Umbilical cord (tissue), 2 donors: ENCODE data around the gene HDAC1. TPM values are rescaled to one million over a fixed set of nuclear protein-coding genes. Genes with fewer than 3 reads are reported as not detected.
"Not testable (repeated sequence)": the region's sequence is repeated elsewhere in the genome, so short reads cannot be mapped to it uniquely, and the experiment has no call there.

Experiments used
- DNase-seq: peaks from one replicate; pipeline ENCODE4 v3.0.0-alpha.2; 2015; ENCODE audit warnings: low spot score
- total RNA-seq: library from RNA; depleted of rRNA; stranded (reverse); fragments of >200 nt; gene quantifications from one replicate; pipeline ENCODE4 v1.2.3, GENCODE V29; 2014; ENCODE audit warnings: low replicate concordance; ENCODE audit not compliant: insufficient read depth

Gene HDAC1
- total RNA-seq: 27.7 TPM

GRCh38 chr1:32291708-32292538 lies at the start of gene HDAC1:
Gene HDAC1 (plus strand): TSS chr1:32292083. CDS start chr1:32292170, 87 bp downstream.
- DNase-seq: peak; percentile 96

GRCh38 chr1:32242341-32242851 lies 49.5 kb upstream of the HDAC1 start:
- DNase-seq: peak; percentile 69

- peak; percentile 71 for DNase-seq
These were observed 45.0 kb upstream of the HDAC1 start, which contains the start of gene FAM167B for GRCh38 chr1:32246888-32247273. Gene FAM167B (plus strand): TSS chr1:32247222. CDS start chr1:32247422, 200 bp downstream.

- no peak for DNase-seq
These were observed 44.4 kb upstream of the HDAC1 start for GRCh38 chr1:32247452-32247851.

- DNase-seq: peak; percentile 48
These were observed 43.6 kb upstream of the HDAC1 start for GRCh38 chr1:32247983-32248889.

- DNase-seq: peak; percentile 33
These were observed 41.9 kb upstream of the HDAC1 start for GRCh38 chr1:32249831-32250525.

GRCh38 chr1:32250893-32251716 lies 40.8 kb upstream of the HDAC1 start, which contains the start of gene LCK:
Gene LCK (plus strand): TSS chr1:32251265. CDS start chr1:32274330, 23,065 bp downstream.
- DNase-seq: no peak

GRCh38 chr1:32255072-32256071 lies 36.5 kb upstream of the HDAC1 start:
- no peak for DNase-seq

GRCh38 chr1:32256473-32257226 lies 35.2 kb upstream of the HDAC1 start:
- DNase-seq: no peak

- DNase-seq: no peak
These were observed 34.7 kb upstream of the HDAC1 start for GRCh38 chr1:32257227-32257508.

GRCh38 chr1:32263236-32263593 lies 28.7 kb upstream of the HDAC1 start:
- not testable (repeated sequence) for DNase-seq

- no peak for DNase-seq
These were observed 28.1 kb upstream of the HDAC1 start for GRCh38 chr1:32263744-32264143.

- DNase-seq: no peak
These were observed 26.0 kb upstream of the HDAC1 start for GRCh38 chr1:32265846-32266245.

- DNase-seq: peak; percentile 54
These were observed 24.8 kb upstream of the HDAC1 start for GRCh38 chr1:32266921-32267591.

- DNase-seq: no peak
These were observed 22.1 kb upstream of the HDAC1 start for GRCh38 chr1:32269744-32270143.

- no peak for DNase-seq
These were observed 19.1 kb upstream of the HDAC1 start for GRCh38 chr1:32272557-32273390.
